A673 (cell line): ENCODE results near the gene JAML. TPM values are rescaled to one million over a fixed set of nuclear protein-coding genes. Genes with fewer than 3 reads are reported as not detected.

ENCODE experiments used
- BruUV-seq: library from RNA; stranded (reverse); fragments of 400-500 nt; replicated peaks from 2 replicates; lab custom pipeline; 2021; lab: Mats Ljungman, UMichigan
- CTCF ChIA-PET: fragments of 300-600 bp; sonication (Branson Sonifier 250); formaldehyde crosslinking; loops from one replicate; lab custom pipeline; 2022; ENCODE audit warnings: antibody characterized with exemption; lab: Charles Lee
- POLR2A ChIA-PET: fragments of 300-600 bp; sonication (Branson Sonifier 250); formaldehyde crosslinking; loops from one replicate; lab custom pipeline; 2022; ENCODE audit warnings: antibody characterized with exemption; ENCODE audit not compliant: low non-redundant PET; lab: Charles Lee
- DNase-seq: peaks from one replicate; pipeline ENCODE4 v3.0.0-alpha.2; 2015; ENCODE audit warnings: low spot score
- H3K27ac ChIP-seq: fragments of 200-600 bp; sonication (generic); 2 replicates; pipeline ENCODE4 v1.5.1; 2016; ENCODE audit warnings: mixed run types, low read depth, mild to moderate bottlenecking, mixed read lengths, antibody characterized with exemption, low read length; ENCODE audit not compliant: poor library complexity, severe bottlenecking
- H3K27me3 ChIP-seq: fragments of 200-600 bp; sonication (generic); replicated peaks from 2 replicates; pipeline ENCODE4 v1.6.1; 2017; ENCODE audit warnings: mixed run types, low read depth, mild to moderate bottlenecking, mixed read lengths, antibody characterized with exemption, low read length; ENCODE audit not compliant: insufficient read depth, poor library complexity
- H3K36me3 ChIP-seq: fragments of 200-600 bp; sonication (generic); 2 replicates; pipeline ENCODE4 v1.6.1; 2016; ENCODE audit warnings: mixed run types, mild to moderate bottlenecking, mixed read lengths, antibody characterized with exemption, low read length; ENCODE audit not compliant: insufficient read depth, poor library complexity, severe bottlenecking
- H3K4me1 ChIP-seq: fragments of 200-600 bp; sonication (generic); 2 replicates; pipeline ENCODE4 v1.6.1; 2017; ENCODE audit warnings: mixed run types, mild to moderate bottlenecking, mixed read lengths, antibody characterized with exemption, low read length; ENCODE audit not compliant: insufficient read depth, poor library complexity, severe bottlenecking
- H3K4me3 ChIP-seq: fragments of 200-600 bp; sonication (generic); 2 replicates; pipeline ENCODE4 v1.5.1; 2016; ENCODE audit warnings: low read depth, mixed run types, mild to moderate bottlenecking, mixed read lengths, low read length; ENCODE audit not compliant: poor library complexity, severe bottlenecking
- H3K9me3 ChIP-seq: fragments of 200-600 bp; sonication (generic); 2 replicates; pipeline ENCODE4 v1.6.1; 2016; ENCODE audit warnings: mixed run types, low read depth, mild to moderate bottlenecking, mixed read lengths, antibody characterized with exemption, low read length; ENCODE audit not compliant: poor library complexity, severe bottlenecking
- CTCF ChIP-seq: fragments of 300-800, 200-600 bp; sonication (generic); conservative IDR thresholded peaks from 2 replicates; pipeline ENCODE4 v1.5.1; 2017; ENCODE audit warnings: low read depth, mild to moderate bottlenecking, antibody characterized with exemption, low read length, moderate library complexity, mixed read lengths
- EZH2 ChIP-seq: fragments of 200-600 bp; sonication (generic); IDR thresholded peaks from 2 replicates; pipeline ENCODE4 v1.6.1; 2017; ENCODE audit warnings: borderline replicate concordance, low read depth, mild to moderate bottlenecking, mixed read lengths, antibody characterized with exemption, low read length; ENCODE audit not compliant: poor library complexity, severe bottlenecking
- intact Hi-C: fragments of 100-400 bp; cut with micrococcal nuclease; formaldehyde crosslinking; loops from one replicate; pipeline ENCODE4 v1.10.0; 2022; ENCODE audit not compliant: unreplicated experiment
- total RNA-seq: library from RNA; stranded (reverse); gene quantifications from 2 replicates; pipeline ENCODE4 v1.2.3, GENCODE V29; 2021

The JAML gene
- total RNA-seq, 1 experiment from 2014 or later = not detected

GRCh38 chr11:118240999-118241763 is 16.4 kb upstream of the JAML start:
- H3K27ac ChIP-seq = no peak overlapping the region
- H3K36me3 ChIP-seq = no peaks in the 10 kb centered on the region
- CTCF ChIA-PET = no interaction called here
- H3K27me3 ChIP-seq = peaks cover 48% of the 10 kb centered on the region
- no peak for DNase-seq
- POLR2A ChIA-PET = no interaction called here
- H3K9me3 ChIP-seq = no peaks in the 10 kb centered on the region
- intact Hi-C loops = no loop called here
- no peaks in the 10 kb centered on the region for H3K4me1 ChIP-seq
- BruUV-seq = no TSS peak
- no peak overlapping the region for H3K4me3 ChIP-seq
- TF ChIP-seq CTCF = no peak
- TF ChIP-seq EZH2 = no peak

GRCh38 chr11:118239509-118240205 is 14.8 kb upstream of the JAML start:
- POLR2A ChIA-PET = no interaction called here

GRCh38 chr11:118238929-118239328 is 14.1 kb upstream of the JAML start:
- POLR2A ChIA-PET = no interaction called here
- TF ChIP-seq CTCF (no peak), EZH2 (no peak)
- H3K4me3 ChIP-seq = no peak overlapping the region
- CTCF ChIA-PET = no interaction called here
- intact Hi-C loops = no loop called here
- H3K27ac ChIP-seq = no peak overlapping the region
- no peaks in the 10 kb centered on the region for H3K36me3 ChIP-seq
- BruUV-seq = no TSS peak
- H3K9me3 ChIP-seq = no peaks in the 10 kb centered on the region
- H3K27me3 ChIP-seq = peaks cover 52% of the 10 kb centered on the region
- DNase-seq = no peak
- H3K4me1 ChIP-seq = no peaks in the 10 kb centered on the region

More at GRCh38 chr11:118239509-118240205, 14.8 kb upstream of the JAML start:
- Histone ChIP-seq H3K27me3 (peaks cover 50% of the 10 kb centered on the region), H3K36me3 (no peaks in the 10 kb centered on the region), H3K4me1 (no peaks in the 10 kb centered on the region), H3K27ac (no peak overlapping the region), H3K9me3 (no peaks in the 10 kb centered on the region), H3K4me3 (no peak overlapping the region)
- BruUV-seq = no TSS peak
- TF ChIP-seq CTCF = no peak
- no peak for TF ChIP-seq EZH2
- CTCF ChIA-PET = interaction anchor here (0.6 kb wide), 1 partner anchor 18 kb away, joined by 3 read pairs; no protein-coding TSS in a partner anchor
- no peak for DNase-seq
- intact Hi-C loops = no loop called here
